Measurements from ENCODE around the gene CYP46A1. TPM values are rescaled to one million over a fixed set of nuclear protein-coding genes. Genes with fewer than 3 reads are reported as not detected.

Gene CYP46A1
- total RNA-seq, 4 donors from 2014 or later, result 0.13 to 4.7 (median 0.55) TPM; not detected in 1

DNA sequence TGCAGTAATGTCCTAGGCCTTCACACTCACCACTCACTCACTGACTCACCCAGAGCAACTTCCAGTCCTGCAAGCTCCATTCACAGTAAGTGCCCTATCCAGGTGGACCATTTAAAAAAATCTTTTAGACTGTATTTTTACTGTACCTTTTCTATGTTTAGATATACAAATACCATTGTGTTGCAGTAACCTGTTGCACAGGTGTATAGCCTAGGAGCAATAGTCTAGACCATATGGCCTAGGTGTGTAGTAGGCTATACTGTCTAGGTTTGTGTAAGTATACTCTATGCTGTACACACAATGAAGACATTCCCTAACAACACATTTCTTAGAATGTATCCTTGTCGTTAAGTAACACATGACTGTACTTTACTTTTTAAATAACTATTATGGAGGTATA, 17.2 kb downstream of the CYP46A1 start:
- H3K4me3 ChIP-seq (ENCODE audit: low read depth, poor library complexity, severe bottlenecking), result no peak overlapping the region
- no peak for DNase-seq (ENCODE audit: low spot score in 2 of 2)
- TF ChIP-seq POLR2A (IDR thresholded peaks at IDR 0.05), result no peak
- TF ChIP-seq, protein P1, sequence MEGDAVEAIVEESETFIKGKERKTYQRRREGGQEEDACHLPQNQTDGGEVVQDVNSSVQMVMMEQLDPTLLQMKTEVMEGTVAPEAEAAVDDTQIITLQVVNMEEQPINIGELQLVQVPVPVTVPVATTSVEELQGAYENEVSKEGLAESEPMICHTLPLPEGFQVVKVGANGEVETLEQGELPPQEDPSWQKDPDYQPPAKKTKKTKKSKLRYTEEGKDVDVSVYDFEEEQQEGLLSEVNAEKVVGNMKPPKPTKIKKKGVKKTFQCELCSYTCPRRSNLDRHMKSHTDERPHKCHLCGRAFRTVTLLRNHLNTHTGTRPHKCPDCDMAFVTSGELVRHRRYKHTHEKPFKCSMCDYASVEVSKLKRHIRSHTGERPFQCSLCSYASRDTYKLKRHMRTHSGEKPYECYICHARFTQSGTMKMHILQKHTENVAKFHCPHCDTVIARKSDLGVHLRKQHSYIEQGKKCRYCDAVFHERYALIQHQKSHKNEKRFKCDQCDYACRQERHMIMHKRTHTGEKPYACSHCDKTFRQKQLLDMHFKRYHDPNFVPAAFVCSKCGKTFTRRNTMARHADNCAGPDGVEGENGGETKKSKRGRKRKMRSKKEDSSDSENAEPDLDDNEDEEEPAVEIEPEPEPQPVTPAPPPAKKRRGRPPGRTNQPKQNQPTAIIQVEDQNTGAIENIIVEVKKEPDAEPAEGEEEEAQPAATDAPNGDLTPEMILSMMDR (IDR thresholded peaks at IDR 0.05), result no peak
- intact Hi-C loops (cut with DNase I; ENCODE audit: low total_unique reads), result no loop called here
- WGBS, 2 donors, result 94 to 95% methylated on average over 1 of the region's 1 CpG

DNA sequence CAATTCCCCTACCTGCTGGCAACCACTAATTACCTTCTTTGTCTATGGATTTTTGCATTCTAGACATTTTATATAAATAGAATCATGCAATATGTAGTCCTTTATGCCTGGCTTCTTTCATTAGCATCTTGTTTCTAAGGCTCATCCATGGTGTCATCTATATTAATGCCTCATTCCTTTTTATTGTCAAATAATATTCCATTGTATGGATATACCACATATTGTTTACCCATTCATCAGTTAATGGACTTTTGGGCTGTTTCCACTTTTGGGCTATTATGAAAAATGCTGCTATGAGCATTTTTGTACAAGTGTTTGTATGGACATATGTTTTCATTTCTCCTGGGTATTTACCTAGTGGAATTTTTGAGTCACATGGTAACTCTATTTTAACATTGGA, 18.0 kb downstream of the CYP46A1 start:
- no peak overlapping the region for H3K4me3 ChIP-seq (ENCODE audit: low read depth, poor library complexity, severe bottlenecking)
- no peak for TF ChIP-seq POLR2A (IDR thresholded peaks at IDR 0.05)
- TF ChIP-seq, protein P1 (IDR thresholded peaks at IDR 0.05), result no peak
- DNase-seq (ENCODE audit: low spot score in 2 of 2), result no peak
- intact Hi-C loops (cut with DNase I; ENCODE audit: low total_unique reads), result no loop called here

DNA sequence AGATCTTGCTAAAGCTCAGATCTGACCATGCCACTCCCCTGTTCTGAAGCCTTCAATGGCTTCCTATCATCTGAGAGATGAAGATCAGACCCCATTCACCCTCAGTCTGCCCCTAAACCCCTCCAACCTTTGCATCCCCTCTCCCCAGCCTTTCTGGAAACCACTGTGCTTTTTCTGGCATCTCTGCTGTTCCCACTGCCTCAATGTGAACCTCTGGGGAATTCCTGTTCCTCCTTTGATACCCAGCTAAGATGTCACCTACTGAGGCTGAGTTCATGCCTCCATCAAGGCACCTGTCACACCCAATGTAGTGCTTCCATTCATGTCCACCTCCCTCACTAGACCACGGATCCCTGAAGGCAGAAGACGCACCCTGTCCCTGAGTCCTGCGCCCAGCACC, 19.3 kb downstream of the CYP46A1 start:
- peak in 1 of 2 donors; percentile 28 for DNase-seq (ENCODE audit: low spot score in 2 of 2)
- intact Hi-C loops (cut with DNase I; ENCODE audit: low total_unique reads), result no loop called here
- 98% methylated on average over 3 of the region's 3 CpGs for WGBS, 2 donors
- no peak for TF ChIP-seq POLR2A (IDR thresholded peaks at IDR 0.05)
- TF ChIP-seq, protein P1 (IDR thresholded peaks at IDR 0.05), result no peak
- no peak overlapping the region for H3K4me3 ChIP-seq (ENCODE audit: low read depth, poor library complexity, severe bottlenecking)

DNA sequence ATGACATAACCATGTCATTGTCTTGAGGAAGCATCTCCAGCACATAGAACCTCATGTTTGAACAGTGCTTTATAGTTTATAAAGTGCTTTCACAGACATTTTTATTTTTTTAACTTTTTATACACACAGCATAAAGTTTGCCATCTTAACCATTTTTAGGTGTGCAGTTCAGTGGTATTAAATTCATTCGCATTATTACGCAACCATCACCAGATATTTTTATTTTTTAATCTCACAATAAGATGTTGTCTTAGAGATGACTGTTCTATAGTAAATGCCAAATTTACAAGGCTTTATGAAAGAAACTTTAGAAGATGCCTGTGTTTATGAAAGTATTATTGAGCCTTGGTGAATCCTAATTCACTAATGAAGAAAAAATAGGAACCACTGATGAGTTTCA, 19.9 kb downstream of the CYP46A1 start:
- 94% methylated on average over 2 of the region's 2 CpGs for WGBS, 2 donors
- DNase-seq (ENCODE audit: low spot score in 2 of 2), result no peak
- intact Hi-C loops (cut with DNase I; ENCODE audit: low total_unique reads), result no loop called here
- H3K4me3 ChIP-seq (ENCODE audit: low read depth, poor library complexity, severe bottlenecking), result no peak overlapping the region
- TF ChIP-seq, protein P1 (IDR thresholded peaks at IDR 0.05), result no peak
- no peak for TF ChIP-seq POLR2A (IDR thresholded peaks at IDR 0.05)

DNA sequence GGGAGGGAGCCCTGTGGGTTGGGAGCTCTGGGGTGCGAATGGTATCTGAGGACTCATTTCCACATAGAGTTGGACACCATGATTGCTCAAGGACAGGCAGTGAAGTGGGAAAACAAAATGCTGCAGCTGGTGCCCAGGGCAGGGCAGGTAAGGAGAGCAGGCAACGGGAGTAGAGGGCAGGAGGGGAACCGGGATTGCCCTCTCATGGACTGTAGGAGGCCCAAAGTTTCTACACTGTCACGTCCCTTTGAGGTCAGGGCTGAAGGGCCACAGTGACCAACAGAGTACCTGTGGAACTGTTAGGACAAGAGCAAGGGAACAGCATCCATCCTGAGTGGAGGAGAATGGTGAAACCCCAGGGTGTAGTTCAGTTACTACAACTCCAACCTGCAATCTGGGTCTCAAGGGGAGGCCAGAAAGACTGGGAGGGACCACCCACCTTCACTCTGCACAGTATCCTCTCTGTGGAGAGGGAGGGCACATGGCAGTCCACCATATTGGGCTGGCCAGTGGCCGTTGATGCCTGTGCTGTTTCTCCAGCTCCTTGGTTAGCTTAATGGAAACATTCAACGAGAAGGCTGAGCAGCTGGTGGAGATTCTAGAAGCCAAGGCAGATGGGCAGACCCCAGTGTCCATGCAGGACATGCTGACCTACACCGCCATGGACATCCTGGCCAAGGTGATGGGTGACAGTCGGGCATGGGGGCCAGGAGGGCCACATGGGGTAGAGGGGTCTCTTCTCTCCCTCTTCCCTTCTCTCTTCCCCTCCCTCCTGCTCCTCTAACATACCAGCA, 22.2 kb downstream of the CYP46A1 start:
- peak in 1 of 2 donors; percentile 67 for DNase-seq (ENCODE audit: low spot score in 2 of 2)
- 69 to 79% methylated on average over 8 of the region's 8 CpGs for WGBS, 2 donors
- intact Hi-C loops (cut with DNase I; ENCODE audit: low total_unique reads), result no loop called here
- TF ChIP-seq, protein P1 (IDR thresholded peaks at IDR 0.05), result no peak
- TF ChIP-seq POLR2A (IDR thresholded peaks at IDR 0.05), result no peak
- H3K4me3 ChIP-seq (ENCODE audit: low read depth, poor library complexity, severe bottlenecking), result no peak overlapping the region

DNA sequence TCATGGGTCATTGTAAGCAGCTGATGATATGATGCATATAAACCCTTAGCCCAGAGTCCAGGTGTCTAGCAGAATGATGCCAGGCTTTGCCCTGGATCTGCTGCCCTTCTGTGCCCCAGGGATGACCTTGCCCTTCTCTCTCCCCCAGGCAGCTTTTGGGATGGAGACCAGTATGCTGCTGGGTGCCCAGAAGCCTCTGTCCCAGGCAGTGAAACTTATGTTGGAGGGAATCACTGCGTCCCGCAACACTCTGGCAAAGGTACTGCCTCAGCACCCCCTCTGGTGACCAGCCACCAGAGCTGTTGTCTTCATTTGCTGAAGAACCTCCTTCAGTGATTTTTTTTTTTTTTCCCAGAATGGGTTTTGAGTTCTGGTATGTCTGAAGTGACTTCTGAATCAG, 23.3 kb downstream of the CYP46A1 start:
- no peak overlapping the region for H3K4me3 ChIP-seq (ENCODE audit: low read depth, poor library complexity, severe bottlenecking)
- peak in 1 of 2 donors; percentile 23 for DNase-seq (ENCODE audit: low spot score in 2 of 2)
- intact Hi-C loops (cut with DNase I; ENCODE audit: low total_unique reads), result no loop called here
- TF ChIP-seq POLR2A (IDR thresholded peaks at IDR 0.05), result no peak
- TF ChIP-seq, protein P1 (IDR thresholded peaks at IDR 0.05), result no peak
- 94 to 97% methylated on average over 2 of the region's 2 CpGs for WGBS, 2 donors
